ENCODE data around the gene VSX2. TPM values are rescaled to one million over a fixed set of nuclear protein-coding genes. Genes with fewer than 3 reads are reported as not detected.

The VSX2 gene
- polyA plus RNA-seq, 1 of the 3 experiments (the other 2 are of a cell fraction) = not detected

GRCh38 chr14:74265301-74265965 is 26.2 kb downstream of the VSX2 start:
- ChIA-PET POLR2A (no interaction called here), CTCF (interaction anchor here (1.0 to 2.9 kb wide), 2 partner anchors 9 to 14 kb away, joined by 5 to 17 read pairs; no protein-coding TSS in a partner anchor)
- no peaks in the 10 kb centered on the region for H3K27me3 ChIP-seq (ENCODE audit: insufficient read depth)
- H3K79me2 ChIP-seq (ENCODE audit: insufficient read depth) = no peaks in the 10 kb centered on the region
- H2AFZ ChIP-seq (ENCODE audit: low read depth) = no peak overlapping the region
- 76% methylated on average over 13 of the region's 13 CpGs for WGBS (ENCODE audit: low lambda C conversion rate)
- no peak overlapping the region for H3K4me3 ChIP-seq (ENCODE audit: low read depth in 2 of 2, low read length in 1 of 2)
- TF ChIP-seq RCOR1 (IDR thresholded peaks at IDR 0.05; ENCODE audit: low read length) (no peak), JUND (IDR thresholded peaks at IDR 0.05) (no peak), MEF2A (IDR thresholded peaks at IDR 0.05; ENCODE audit: borderline replicate concordance, low read depth) (no peak), SIN3A (IDR thresholded peaks at IDR 0.05; ENCODE audit: borderline replicate concordance, low read depth, low read length) (no peak), MXI1 (IDR thresholded peaks at IDR 0.05; ENCODE audit: low read depth, low read length) (no peak), ELF1 (IDR thresholded peaks at IDR 0.05) (no peak), GATA2 (CRISPR knock-in tag; IDR thresholded peaks at IDR 0.05) (no peak), ZBTB33 (IDR thresholded peaks at IDR 0.05; ENCODE audit: borderline replicate concordance, low read depth) (no peak), GABPA (IDR thresholded peaks at IDR 0.05; ENCODE audit: low read depth) (no peak), SMC3 (IDR thresholded peaks at IDR 0.05; ENCODE audit: low read depth, low read length) (no peak), TEAD4 (IDR thresholded peaks at IDR 0.05; ENCODE audit: borderline replicate concordance, insufficient read depth) (no peak), NFIC (IDR thresholded peaks at IDR 0.05; ENCODE audit: borderline replicate concordance) (no peak), EZH2phosphoT487 (IDR thresholded peaks at IDR 0.05; ENCODE audit: borderline replicate concordance, low read depth) (no peak), NRF1 (IDR thresholded peaks at IDR 0.05; ENCODE audit: low read depth, low read length) (no peak), YY1 (IDR thresholded peaks at IDR 0.05; ENCODE audit: low read depth) (no peak), RFX5 (IDR thresholded peaks at IDR 0.05; ENCODE audit: low read length) (no peak)
- TF ChIP-seq, protein P1, sequence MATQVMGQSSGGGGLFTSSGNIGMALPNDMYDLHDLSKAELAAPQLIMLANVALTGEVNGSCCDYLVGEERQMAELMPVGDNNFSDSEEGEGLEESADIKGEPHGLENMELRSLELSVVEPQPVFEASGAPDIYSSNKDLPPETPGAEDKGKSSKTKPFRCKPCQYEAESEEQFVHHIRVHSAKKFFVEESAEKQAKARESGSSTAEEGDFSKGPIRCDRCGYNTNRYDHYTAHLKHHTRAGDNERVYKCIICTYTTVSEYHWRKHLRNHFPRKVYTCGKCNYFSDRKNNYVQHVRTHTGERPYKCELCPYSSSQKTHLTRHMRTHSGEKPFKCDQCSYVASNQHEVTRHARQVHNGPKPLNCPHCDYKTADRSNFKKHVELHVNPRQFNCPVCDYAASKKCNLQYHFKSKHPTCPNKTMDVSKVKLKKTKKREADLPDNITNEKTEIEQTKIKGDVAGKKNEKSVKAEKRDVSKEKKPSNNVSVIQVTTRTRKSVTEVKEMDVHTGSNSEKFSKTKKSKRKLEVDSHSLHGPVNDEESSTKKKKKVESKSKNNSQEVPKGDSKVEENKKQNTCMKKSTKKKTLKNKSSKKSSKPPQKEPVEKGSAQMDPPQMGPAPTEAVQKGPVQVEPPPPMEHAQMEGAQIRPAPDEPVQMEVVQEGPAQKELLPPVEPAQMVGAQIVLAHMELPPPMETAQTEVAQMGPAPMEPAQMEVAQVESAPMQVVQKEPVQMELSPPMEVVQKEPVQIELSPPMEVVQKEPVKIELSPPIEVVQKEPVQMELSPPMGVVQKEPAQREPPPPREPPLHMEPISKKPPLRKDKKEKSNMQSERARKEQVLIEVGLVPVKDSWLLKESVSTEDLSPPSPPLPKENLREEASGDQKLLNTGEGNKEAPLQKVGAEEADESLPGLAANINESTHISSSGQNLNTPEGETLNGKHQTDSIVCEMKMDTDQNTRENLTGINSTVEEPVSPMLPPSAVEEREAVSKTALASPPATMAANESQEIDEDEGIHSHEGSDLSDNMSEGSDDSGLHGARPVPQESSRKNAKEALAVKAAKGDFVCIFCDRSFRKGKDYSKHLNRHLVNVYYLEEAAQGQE (IDR thresholded peaks at IDR 0.05; ENCODE audit: low read depth, low read length) = no peak
- TF ChIP-seq, protein P2, sequence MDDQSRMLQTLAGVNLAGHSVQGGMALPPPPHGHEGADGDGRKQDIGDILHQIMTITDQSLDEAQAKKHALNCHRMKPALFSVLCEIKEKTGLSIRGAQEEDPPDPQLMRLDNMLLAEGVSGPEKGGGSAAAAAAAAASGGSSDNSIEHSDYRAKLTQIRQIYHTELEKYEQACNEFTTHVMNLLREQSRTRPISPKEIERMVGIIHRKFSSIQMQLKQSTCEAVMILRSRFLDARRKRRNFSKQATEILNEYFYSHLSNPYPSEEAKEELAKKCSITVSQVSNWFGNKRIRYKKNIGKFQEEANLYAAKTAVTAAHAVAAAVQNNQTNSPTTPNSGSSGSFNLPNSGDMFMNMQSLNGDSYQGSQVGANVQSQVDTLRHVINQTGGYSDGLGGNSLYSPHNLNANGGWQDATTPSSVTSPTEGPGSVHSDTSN (IDR thresholded peaks at IDR 0.05) = no peak
- no peak for DNase-seq
- no peaks in the 10 kb centered on the region for H3K9me3 ChIP-seq
- peaks cover 2% of the 10 kb centered on the region for H3F3A ChIP-seq (replicated peaks; ENCODE audit: insufficient read depth)
- no peak overlapping the region for H3K4me2 ChIP-seq
- no peak overlapping the region for H3K9ac ChIP-seq
- no peaks in the 10 kb centered on the region; a peak in 1 of 4 replicates for H3K4me1 ChIP-seq (ENCODE audit: control insufficient read depth in 1 of 2, insufficient read depth in 2 of 2, low read depth in 1 of 2, low read length in 1 of 2)
- H3K36me3 ChIP-seq (replicated peaks in 1 of 2; ENCODE audit: control insufficient read depth in 1 of 2, insufficient read depth in 2 of 2, low read length in 1 of 2) = no peaks in the 10 kb centered on the region
- no peak overlapping the region for H3K27ac ChIP-seq (ENCODE audit: low read depth in 2 of 2, low read length in 1 of 2)
- H3K9me2 ChIP-seq = no peaks in the 10 kb centered on the region
- no peaks in the 10 kb centered on the region for H4K20me1 ChIP-seq (ENCODE audit: insufficient read depth)

All from SK-N-SH (cell line).